ENCODE results near the gene SH2D2A.

DNA sequence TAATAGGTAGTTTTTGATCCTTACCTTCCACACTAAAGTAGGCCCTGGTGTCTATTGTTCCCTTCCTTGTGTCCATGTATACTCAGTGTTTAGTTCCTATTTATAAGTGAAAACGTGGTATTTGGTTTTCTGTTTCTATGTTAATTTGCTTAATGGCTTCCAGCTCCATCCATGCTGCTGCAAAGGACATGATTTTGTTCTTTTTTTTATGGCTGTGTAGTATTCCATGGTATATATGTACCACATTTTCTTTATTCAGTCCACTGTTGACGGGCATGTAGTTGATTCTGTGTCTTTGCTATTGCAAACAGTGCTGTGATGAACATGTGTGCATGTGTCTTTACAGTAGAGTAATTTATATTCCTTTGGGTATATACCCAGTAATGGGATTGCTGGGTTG, 28.5 kb downstream of the SH2D2A start:
- TF ChIP-seq, protein P1, sequence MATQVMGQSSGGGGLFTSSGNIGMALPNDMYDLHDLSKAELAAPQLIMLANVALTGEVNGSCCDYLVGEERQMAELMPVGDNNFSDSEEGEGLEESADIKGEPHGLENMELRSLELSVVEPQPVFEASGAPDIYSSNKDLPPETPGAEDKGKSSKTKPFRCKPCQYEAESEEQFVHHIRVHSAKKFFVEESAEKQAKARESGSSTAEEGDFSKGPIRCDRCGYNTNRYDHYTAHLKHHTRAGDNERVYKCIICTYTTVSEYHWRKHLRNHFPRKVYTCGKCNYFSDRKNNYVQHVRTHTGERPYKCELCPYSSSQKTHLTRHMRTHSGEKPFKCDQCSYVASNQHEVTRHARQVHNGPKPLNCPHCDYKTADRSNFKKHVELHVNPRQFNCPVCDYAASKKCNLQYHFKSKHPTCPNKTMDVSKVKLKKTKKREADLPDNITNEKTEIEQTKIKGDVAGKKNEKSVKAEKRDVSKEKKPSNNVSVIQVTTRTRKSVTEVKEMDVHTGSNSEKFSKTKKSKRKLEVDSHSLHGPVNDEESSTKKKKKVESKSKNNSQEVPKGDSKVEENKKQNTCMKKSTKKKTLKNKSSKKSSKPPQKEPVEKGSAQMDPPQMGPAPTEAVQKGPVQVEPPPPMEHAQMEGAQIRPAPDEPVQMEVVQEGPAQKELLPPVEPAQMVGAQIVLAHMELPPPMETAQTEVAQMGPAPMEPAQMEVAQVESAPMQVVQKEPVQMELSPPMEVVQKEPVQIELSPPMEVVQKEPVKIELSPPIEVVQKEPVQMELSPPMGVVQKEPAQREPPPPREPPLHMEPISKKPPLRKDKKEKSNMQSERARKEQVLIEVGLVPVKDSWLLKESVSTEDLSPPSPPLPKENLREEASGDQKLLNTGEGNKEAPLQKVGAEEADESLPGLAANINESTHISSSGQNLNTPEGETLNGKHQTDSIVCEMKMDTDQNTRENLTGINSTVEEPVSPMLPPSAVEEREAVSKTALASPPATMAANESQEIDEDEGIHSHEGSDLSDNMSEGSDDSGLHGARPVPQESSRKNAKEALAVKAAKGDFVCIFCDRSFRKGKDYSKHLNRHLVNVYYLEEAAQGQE (IDR thresholded peaks at IDR 0.05; ENCODE audit: insufficient replicate concordance, low read depth): no peak
- no peak for TF ChIP-seq POLR2AphosphoS5 (IDR thresholded peaks at IDR 0.05; ENCODE audit: low read depth)
